ENCODE results near the gene DIRAS2.

DIRAS2 gene

DNA sequence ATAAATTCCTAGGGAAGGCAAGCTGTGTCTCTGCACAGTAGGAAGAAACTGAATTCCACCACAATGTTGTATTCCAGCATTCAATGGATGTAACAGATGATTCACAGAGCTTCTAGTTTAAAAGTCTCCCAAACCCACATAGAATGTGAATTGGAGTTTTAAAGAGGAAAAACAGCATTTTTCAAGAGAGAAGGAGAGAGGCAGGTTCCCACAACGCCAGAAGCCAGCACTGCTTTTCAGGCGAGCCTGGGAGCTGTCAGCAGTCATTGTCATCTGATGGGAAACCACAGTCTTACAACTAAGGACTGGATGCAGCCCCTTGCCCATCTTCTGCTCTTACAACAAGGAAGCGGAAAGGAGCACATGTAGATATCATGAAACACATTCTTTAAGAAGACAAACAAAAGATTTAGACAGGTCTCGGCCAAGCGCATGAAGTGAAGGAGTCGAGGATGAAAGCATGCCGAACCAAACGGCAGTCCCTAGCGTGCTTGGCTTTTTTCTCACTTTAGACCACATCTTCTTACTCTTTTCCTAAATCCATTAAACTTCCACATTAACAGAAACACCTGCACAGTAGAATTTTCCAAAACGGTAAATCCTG is 638 bp downstream of the DIRAS2 start:
- 57% methylated on average over 10 of the region's 10 CpGs for WGBS

GRCh38 chr9:90641086-90641485 is 1.5 kb downstream of the DIRAS2 start:
- Histone ChIP-seq H3K23ac (ENCODE audit: low read length in 2 of 2) (no peak overlapping the region), H2BK5ac (ENCODE audit: low read depth, low read length, poor library complexity, severe bottlenecking) (no peak overlapping the region), H3K4ac (ENCODE audit: low read depth in 1 of 2, low read length in 2 of 2) (no peak overlapping the region), H3K27ac (ENCODE audit: low read length, poor library complexity, severe bottlenecking) (peak overlapping the region; percentile 98), H2BK15ac (ENCODE audit: low read depth, poor library complexity, severe bottlenecking) (no peak overlapping the region), H4K8ac (ENCODE audit: low read length) (no peak overlapping the region), H3K4me3 (ENCODE audit: insufficient read depth in 1 of 2, low read depth in 1 of 2, low read length in 2 of 2) (no peak overlapping the region), H3K9ac (ENCODE audit: low read length) (no peak overlapping the region), H2AFZ (ENCODE audit: low read depth, low read length) (no peak overlapping the region), H3K79me1 (replicated peaks; ENCODE audit: low read length, poor library complexity, severe bottlenecking) (peaks cover 2% of the 10 kb centered on the region), H3K14ac (ENCODE audit: low read length in 2 of 2) (no peak overlapping the region), H4K91ac (ENCODE audit: low read length) (no peak overlapping the region), H3K4me2 (ENCODE audit: low read length, poor library complexity, severe bottlenecking) (no peak overlapping the region), H3K36me3 (ENCODE audit: control insufficient read depth in 1 of 2, insufficient read depth in 2 of 2, low read depth in 1 of 2, low read length in 2 of 2) (no peaks in the 10 kb centered on the region), H2AK5ac (ENCODE audit: low read length, severe bottlenecking) (no peak overlapping the region), H3K9me3 (ENCODE audit: control insufficient read depth, low read length) (no peaks in the 10 kb centered on the region), H2BK120ac (ENCODE audit: low read depth, low read length) (no peak overlapping the region), H3K4me1 (ENCODE audit: control insufficient read depth, insufficient read depth, low read depth, low read length) (peaks cover 4% of the 10 kb centered on the region), H2BK12ac (ENCODE audit: low read length in 2 of 2) (no peak overlapping the region), H3K27me3 (ENCODE audit: control insufficient read depth in 1 of 2, insufficient read depth in 1 of 2, low read length in 2 of 2) (peaks cover 0 to 46% of the 10 kb centered on the region in 2 experiments), H3K18ac (ENCODE audit: low read depth in 1 of 2, low read length in 2 of 2) (no peak overlapping the region)
- DNase-seq: no peak
- no CpG with 5 or more reads among the region's 2 CpGs for WGBS

More for the DNA sequence above, 638 bp downstream of the DIRAS2 start:
- Histone ChIP-seq H3K27me3 (ENCODE audit: control insufficient read depth in 1 of 2, insufficient read depth in 1 of 2, low read length in 2 of 2) (peaks cover 0 to 55% of the 10 kb centered on the region in 2 experiments), H3K9me3 (ENCODE audit: control insufficient read depth, low read length) (no peaks in the 10 kb centered on the region), H4K91ac (ENCODE audit: low read length) (no peak overlapping the region), H3K4me1 (ENCODE audit: control insufficient read depth, insufficient read depth, low read depth, low read length) (peaks cover 4% of the 10 kb centered on the region), H3K4me2 (ENCODE audit: low read length, poor library complexity, severe bottlenecking) (no peak overlapping the region), H2AK5ac (ENCODE audit: low read length, severe bottlenecking) (no peak overlapping the region), H2BK15ac (ENCODE audit: low read depth, poor library complexity, severe bottlenecking) (no peak overlapping the region), H3K79me1 (replicated peaks; ENCODE audit: low read length, poor library complexity, severe bottlenecking) (peaks cover 2% of the 10 kb centered on the region), H3K4me3 (ENCODE audit: insufficient read depth in 1 of 2, low read depth in 1 of 2, low read length in 2 of 2) (peak overlapping the region; percentile 79 to 82), H3K27ac (ENCODE audit: low read length, poor library complexity, severe bottlenecking) (peak overlapping the region; percentile 98), H4K8ac (ENCODE audit: low read length) (no peak overlapping the region), H3K14ac (ENCODE audit: low read length in 2 of 2) (no peak overlapping the region), H3K23ac (ENCODE audit: low read length in 2 of 2) (no peak overlapping the region), H2BK5ac (ENCODE audit: low read depth, low read length, poor library complexity, severe bottlenecking) (peak overlapping the region; percentile 9), H3K36me3 (ENCODE audit: control insufficient read depth in 1 of 2, insufficient read depth in 2 of 2, low read depth in 1 of 2, low read length in 2 of 2) (no peaks in the 10 kb centered on the region), H3K4ac (ENCODE audit: low read depth in 1 of 2, low read length in 2 of 2) (no peak overlapping the region), H2BK120ac (ENCODE audit: low read depth, low read length) (no peak overlapping the region), H3K9ac (ENCODE audit: low read length) (peak overlapping the region; percentile 71), H3K18ac (ENCODE audit: low read depth in 1 of 2, low read length in 2 of 2) (no peak overlapping the region), H2AFZ (ENCODE audit: low read depth, low read length) (no peak overlapping the region), H2BK12ac (ENCODE audit: low read length in 2 of 2) (no peak overlapping the region)
- peak; percentile 4 for DNase-seq

GRCh38 chr9:90640361-90640760 is 2.3 kb downstream of the DIRAS2 start:
- Histone ChIP-seq H2BK5ac (ENCODE audit: low read depth, low read length, poor library complexity, severe bottlenecking) (no peak overlapping the region), H3K4me2 (ENCODE audit: low read length, poor library complexity, severe bottlenecking) (peak overlapping the region; percentile 64), H2AFZ (ENCODE audit: low read depth, low read length) (no peak overlapping the region), H3K23ac (ENCODE audit: low read length in 2 of 2) (no peak overlapping the region), H3K4ac (ENCODE audit: low read depth in 1 of 2, low read length in 2 of 2) (no peak overlapping the region), H3K18ac (ENCODE audit: low read depth in 1 of 2, low read length in 2 of 2) (no peak overlapping the region), H3K14ac (ENCODE audit: low read length in 2 of 2) (no peak overlapping the region), H3K9ac (ENCODE audit: low read length) (no peak overlapping the region), H4K8ac (ENCODE audit: low read length) (no peak overlapping the region), H3K4me3 (ENCODE audit: insufficient read depth in 1 of 2, low read depth in 1 of 2, low read length in 2 of 2) (no peak overlapping the region), H4K91ac (ENCODE audit: low read length) (no peak overlapping the region), H2AK5ac (ENCODE audit: low read length, severe bottlenecking) (no peak overlapping the region), H3K79me1 (replicated peaks; ENCODE audit: low read length, poor library complexity, severe bottlenecking) (peaks cover 2% of the 10 kb centered on the region), H3K36me3 (ENCODE audit: control insufficient read depth in 1 of 2, insufficient read depth in 2 of 2, low read depth in 1 of 2, low read length in 2 of 2) (no peaks in the 10 kb centered on the region), H3K9me3 (ENCODE audit: control insufficient read depth, low read length) (no peaks in the 10 kb centered on the region), H2BK12ac (ENCODE audit: low read length in 2 of 2) (no peak overlapping the region), H3K27ac (ENCODE audit: low read length, poor library complexity, severe bottlenecking) (peak overlapping the region; percentile 67), H3K27me3 (ENCODE audit: control insufficient read depth in 1 of 2, insufficient read depth in 1 of 2, low read length in 2 of 2) (peaks cover 0 to 40% of the 10 kb centered on the region in 2 experiments), H2BK120ac (ENCODE audit: low read depth, low read length) (no peak overlapping the region), H2BK15ac (ENCODE audit: low read depth, poor library complexity, severe bottlenecking) (no peak overlapping the region), H3K4me1 (ENCODE audit: control insufficient read depth, insufficient read depth, low read depth, low read length) (peaks cover 3% of the 10 kb centered on the region)
- WGBS: 100% methylated on average over 1 of the region's 2 CpGs
- no peak for DNase-seq

DNA sequence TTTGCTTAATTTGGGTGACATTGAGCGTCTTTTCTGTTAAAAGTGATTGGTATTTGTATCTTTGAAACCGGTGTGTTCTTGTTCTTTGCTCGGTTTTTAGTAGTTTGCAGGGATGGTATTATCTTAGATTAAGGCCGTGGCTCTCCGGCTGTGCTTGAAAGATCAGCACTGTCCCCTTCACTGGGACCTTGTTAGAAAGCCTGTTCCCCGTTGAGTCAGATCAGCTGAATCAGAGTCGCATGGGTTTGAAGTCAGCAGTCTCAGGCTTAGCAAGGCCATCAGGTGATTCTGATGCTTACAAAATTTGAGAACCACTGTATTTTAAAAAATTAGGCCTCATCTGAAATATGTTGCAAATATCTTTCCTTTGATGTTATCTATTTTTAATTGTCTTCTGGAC is 5.0 kb downstream of the DIRAS2 start:
- H3K4me3 ChIP-seq (ENCODE audit: insufficient read depth in 1 of 2, low read depth in 1 of 2, low read length in 2 of 2): no peak overlapping the region
- no peaks in the 10 kb centered on the region for H3K9me3 ChIP-seq (ENCODE audit: control insufficient read depth, low read length)
- peaks cover 9% of the 10 kb centered on the region for H3K4me1 ChIP-seq (ENCODE audit: control insufficient read depth, insufficient read depth, low read depth, low read length)
- H3K23ac ChIP-seq (ENCODE audit: low read length in 2 of 2): no peak overlapping the region
- no peak overlapping the region for H2BK5ac ChIP-seq (ENCODE audit: low read depth, low read length, poor library complexity, severe bottlenecking)
- WGBS: 93% methylated on average over 7 of the region's 7 CpGs
- H2AK5ac ChIP-seq (ENCODE audit: low read length, severe bottlenecking): peak overlapping the region; percentile 58
- H2BK120ac ChIP-seq (ENCODE audit: low read depth, low read length): no peak overlapping the region
- H3K79me1 ChIP-seq (replicated peaks; ENCODE audit: low read length, poor library complexity, severe bottlenecking): no peaks in the 10 kb centered on the region
- H3K18ac ChIP-seq (ENCODE audit: low read depth in 1 of 2, low read length in 2 of 2): no peak overlapping the region
- no peak overlapping the region for H3K4ac ChIP-seq (ENCODE audit: low read depth in 1 of 2, low read length in 2 of 2)
- H3K4me2 ChIP-seq (ENCODE audit: low read length, poor library complexity, severe bottlenecking): no peak overlapping the region
- peaks cover 0 to 10% of the 10 kb centered on the region in 2 experiments for H3K36me3 ChIP-seq (ENCODE audit: control insufficient read depth in 1 of 2, insufficient read depth in 2 of 2, low read depth in 1 of 2, low read length in 2 of 2)
- H2BK12ac ChIP-seq (ENCODE audit: low read length in 2 of 2): no peak overlapping the region
- H3K27me3 ChIP-seq (ENCODE audit: control insufficient read depth in 1 of 2, insufficient read depth in 1 of 2, low read length in 2 of 2): peaks cover 0 to 31% of the 10 kb centered on the region in 2 experiments
- H3K14ac ChIP-seq (ENCODE audit: low read length in 2 of 2): no peak overlapping the region
- H3K9ac ChIP-seq (ENCODE audit: low read length): no peak overlapping the region
- DNase-seq: no peak
- no peak overlapping the region for H2BK15ac ChIP-seq (ENCODE audit: low read depth, poor library complexity, severe bottlenecking)
- no peak overlapping the region for H4K8ac ChIP-seq (ENCODE audit: low read length)
- H4K91ac ChIP-seq (ENCODE audit: low read length): no peak overlapping the region
- no peak overlapping the region for H2AFZ ChIP-seq (ENCODE audit: low read depth, low read length)
- H3K27ac ChIP-seq (ENCODE audit: low read length, poor library complexity, severe bottlenecking): peak overlapping the region; percentile 86
